Measurements from ENCODE around the gene HEPACAM.

HEPACAM gene

DNA sequence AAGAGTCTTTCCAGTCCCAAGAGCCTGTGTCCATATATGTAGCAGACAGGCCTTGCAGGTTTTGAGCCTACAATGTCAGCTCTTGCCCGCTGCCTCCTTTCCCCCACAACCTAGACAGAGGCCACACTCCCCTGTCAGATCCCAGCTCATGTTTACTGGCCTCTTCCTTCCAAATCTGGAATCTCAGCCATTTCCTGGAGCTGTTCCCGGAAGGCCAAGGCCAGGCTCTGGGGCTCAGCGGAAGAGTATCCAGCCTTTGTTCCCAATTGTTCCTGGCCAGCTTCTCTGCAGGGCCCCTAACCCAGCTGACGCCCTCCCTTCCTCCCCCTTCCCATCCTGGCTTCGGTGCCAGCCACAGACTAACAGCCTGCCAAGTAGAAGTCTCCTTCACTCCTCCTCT lies 37.1 kb downstream of the HEPACAM start:
- no peak for DNase-seq

DNA sequence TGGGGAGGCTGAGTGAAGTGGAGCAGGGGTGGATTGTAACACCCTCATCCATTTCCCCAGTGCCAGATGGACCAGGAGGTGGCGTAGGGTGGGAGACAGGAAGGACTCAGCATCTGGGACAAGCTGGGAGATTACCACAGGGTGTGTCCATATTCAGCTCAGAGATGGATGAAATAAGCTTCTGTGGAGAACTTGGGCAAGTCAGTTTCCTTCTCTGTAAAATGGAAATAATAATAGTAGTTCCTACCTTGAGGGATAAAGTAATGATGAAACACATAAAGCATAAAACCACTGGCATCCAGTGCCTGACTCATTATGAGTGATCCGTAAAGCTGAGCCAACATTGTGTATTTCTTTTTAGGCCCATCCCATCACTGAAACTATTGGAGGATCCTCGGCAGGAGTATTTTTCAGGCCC lies 37.6 kb downstream of the HEPACAM start:
- DNase-seq: no peak

DNA sequence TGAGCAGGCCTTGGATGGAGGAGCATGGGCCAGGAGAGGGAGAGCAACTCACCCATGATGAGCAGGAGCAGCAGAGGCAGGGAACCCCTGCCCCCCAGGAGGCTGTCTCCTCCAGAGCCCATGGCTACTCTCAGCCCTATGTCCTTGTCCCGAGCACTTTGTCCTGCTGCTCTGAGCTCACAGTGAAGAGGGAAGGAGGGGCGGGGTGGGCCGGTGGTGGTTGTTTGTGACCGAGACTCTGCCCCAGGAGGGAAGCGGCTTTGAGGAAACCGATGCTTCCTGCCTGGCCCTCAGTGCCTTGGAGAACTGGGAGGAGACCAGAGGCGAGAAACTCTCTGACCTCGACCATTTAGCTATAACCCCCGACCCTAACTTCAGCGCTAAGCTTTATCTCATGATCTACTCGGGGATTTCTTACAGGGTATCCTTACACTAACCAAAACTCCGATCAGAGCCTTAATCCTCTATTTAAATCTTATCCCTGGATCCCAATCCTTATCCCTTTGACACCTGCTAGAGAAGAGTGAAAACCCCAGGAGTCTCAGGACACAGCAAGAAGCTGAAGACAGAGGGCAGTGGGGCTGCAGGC lies 38.1 kb downstream of the HEPACAM start, which contains the start of gene ROBO4:
Gene ROBO4 (minus strand): TSS at position 192 of the 589 bp plus-strand sequence. CDS start 70 bp downstream, at position 122.
- DNase-seq: no peak

DNA sequence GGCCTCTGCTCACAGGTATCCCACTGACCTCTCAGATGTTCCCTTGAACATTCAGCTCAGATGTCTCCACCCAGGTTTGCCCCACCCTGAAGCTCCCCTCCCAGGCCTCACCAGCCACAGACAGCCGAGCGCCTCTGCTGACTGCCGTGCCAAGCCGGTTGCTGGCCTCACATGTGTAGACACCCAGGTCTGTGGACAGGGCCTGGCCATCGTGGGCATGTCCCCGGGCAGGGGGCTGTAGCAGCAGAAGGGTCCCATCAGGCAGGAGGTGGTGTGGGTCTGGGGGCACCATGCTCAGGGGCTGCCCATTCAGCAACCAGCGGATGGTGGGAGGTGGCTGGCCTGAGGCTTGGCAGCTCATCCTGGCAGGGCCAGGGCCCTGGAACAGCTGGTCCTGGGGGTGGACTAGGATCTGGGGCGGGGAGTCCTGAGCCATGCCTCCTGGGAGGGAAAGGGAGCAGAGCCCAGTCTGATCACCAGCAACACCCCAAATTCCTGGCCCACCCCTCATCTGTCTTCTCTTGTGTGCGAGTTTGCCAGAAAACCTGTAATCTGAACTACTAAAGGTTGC lies 38.9 kb downstream of the HEPACAM start:
- no peak for DNase-seq

DNA sequence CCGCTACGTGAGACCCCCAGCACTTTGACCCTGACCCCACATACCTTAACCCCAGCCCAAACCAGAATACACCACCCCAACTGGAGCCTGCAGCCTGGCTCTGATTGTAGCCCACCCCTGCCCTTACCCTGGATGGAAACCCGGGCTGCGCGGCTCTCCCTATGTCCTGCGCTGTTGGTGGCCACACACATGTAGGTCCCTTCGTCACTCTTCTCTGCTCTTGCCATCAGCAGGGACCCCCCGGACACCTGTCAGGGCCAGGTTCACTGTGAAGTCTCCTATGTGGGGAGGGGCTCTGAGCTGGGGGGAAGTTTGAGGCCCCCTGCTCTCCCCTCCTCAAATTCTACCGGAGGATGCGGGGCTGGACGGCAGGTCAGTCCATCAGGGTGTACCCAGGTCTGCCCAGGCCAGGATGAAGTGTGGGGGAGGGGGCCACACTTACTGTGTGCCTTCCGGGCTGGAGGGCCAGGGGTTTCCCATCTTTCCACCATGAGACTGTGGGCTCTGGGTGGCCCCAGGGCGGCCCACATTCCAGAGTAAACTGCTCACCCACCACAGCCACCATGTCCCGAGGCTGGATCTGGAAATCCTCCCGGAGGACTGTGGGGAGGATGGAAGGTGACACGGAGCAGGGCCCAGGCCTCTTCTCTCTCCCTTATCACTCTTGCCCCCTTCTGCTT lies 39.6 kb downstream of the HEPACAM start:
- no peak for DNase-seq

DNA sequence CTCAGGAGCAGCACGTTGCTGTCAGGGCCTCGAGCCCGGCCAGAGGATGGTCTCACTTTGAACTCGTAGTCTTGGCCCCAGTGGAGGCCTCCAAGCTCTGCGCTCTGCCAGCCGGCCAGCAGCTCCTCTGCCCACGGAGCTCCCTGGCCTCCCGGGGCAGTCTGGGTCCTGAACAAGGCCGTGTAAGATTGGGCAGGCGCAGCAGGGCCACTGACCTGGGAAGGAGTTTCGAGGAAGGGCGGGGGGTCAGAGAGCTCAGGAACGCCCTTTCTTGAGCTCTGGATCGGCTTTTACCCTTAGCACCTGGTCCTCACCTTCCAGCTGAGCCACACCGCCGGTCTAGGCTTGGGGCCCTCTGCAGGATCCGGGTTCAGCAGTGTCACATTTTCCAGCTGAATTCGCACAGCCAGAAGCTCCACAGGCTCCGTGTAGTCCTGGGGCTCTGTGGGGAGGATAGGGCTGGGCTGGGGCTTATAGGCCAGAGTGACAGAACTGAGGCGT lies 40.3 kb downstream of the HEPACAM start:
- no peak for DNase-seq

DNA sequence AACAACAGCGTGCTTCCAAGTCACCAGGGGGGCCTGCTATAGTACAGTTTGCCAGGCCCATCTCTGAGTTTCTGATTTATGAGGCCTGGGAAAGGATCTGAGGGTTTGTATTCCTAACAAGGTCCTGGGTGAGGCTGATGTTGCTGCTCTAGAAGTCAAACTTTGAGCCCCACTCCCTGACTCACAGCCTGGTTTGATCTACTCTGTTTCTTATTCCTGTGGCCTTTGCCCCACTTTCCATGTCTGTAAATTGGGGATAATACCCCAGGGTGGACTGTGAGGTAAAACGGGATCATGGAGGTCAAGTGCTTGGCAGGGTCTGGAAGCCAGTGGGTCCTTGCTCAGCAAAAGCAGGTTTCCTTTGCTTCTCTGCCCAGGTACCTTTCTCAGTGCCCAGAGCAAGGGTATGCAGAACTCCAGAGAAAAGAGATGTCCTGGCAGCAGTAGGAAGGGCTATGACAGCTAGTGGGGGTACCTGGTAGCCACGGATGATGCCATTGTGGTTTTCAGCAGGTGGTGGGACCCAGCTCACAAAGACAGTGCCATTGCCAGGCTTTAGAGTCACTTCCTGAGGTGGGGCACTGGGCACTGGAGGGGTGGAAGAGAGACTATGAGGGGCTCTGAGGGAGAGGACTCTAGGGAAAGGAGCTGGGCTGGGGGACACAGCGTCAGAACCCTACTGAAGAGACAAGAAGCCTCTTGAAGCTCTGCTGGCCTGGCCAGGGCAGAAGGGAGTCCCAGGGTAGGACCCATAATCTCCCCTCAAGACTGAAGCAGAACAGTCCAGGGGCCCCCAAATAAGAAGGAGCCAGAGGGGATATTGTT lies 41.0 kb downstream of the HEPACAM start:
- no peak for DNase-seq

DNA sequence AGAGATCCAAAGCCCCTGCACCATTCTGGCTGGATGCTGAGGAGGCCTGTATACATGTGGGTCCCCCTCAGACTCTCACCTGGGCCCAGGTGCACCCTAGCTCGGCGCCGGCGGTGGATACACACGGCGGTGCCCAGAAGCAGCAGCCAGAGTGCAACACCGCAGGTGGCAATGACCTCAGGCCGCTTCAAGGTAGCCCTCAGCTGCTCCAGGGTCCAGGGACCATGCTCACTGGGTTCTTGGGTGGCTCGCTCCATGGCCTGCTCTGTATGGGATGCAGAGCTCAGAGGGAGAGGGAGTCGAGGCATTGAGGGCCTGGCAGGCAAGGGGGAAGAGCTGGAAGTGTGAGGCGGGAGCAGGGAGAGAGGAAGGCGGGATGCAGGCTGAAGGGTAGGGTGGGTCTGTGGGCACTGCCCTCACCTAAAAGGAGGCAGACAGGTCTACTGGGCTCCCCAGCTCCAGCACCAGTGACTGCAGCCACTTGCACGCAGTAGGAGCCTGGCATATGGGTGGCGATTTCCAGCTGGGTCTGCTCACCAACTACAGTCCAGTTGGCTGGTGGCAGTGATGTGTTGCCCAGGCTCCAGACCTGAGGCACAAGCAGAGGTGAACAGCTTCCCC lies 42.0 kb downstream of the HEPACAM start:
- DNase-seq: no peak

DNA sequence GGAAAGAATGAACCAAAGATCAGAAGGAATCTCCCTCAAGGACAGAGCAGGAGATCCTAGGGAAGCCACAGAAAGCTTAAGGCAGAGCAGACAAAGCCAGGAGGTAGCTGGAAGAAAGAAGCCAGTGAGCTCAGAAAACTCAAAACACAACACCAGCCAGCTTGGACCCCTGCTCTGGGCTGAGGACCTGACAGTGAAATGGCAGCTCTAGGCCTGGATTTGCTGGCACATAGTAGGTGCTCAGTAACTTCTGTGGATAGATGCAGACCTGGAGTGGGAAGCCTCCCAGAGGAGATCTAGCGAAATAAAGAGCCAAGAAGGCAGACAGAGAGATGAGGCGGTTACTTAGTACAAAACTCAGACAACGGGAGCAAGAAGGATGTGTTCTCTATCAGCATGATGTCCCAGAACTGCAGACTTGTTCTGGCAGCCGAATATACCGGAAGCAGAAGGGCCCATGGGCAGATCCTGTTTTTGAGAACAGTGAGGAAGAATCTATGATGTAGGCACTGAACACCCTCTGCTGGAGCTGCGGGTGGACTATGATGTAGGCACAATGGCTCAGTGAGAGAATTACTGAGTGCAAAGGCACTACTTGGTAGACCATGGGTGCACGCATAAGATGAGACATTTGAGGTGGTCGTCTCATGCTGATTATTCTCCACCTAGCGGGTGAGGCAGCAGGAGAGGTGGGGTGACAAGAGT lies 42.9 kb downstream of the HEPACAM start:
- DNase-seq: no peak

DNA sequence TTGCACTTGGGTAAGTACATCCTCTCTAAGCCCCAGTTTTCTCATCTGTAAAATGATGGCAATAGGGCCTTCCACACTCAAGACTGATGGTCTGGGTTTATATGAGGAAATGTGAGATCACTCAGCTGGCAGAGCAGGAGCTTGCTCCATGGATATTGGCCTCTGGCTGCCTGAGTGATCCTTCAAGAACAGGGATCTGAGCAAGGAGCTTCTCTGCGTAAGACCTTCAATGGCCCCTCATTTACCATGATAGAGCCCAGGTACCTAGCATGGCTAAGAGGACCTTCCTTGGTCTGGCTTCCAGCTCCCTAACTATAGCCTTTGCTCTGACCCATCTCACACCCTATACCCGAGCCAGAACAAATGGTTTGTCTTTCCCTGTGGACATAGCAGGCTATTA lies 43.7 kb downstream of the HEPACAM start:
- DNase-seq: no peak

DNA sequence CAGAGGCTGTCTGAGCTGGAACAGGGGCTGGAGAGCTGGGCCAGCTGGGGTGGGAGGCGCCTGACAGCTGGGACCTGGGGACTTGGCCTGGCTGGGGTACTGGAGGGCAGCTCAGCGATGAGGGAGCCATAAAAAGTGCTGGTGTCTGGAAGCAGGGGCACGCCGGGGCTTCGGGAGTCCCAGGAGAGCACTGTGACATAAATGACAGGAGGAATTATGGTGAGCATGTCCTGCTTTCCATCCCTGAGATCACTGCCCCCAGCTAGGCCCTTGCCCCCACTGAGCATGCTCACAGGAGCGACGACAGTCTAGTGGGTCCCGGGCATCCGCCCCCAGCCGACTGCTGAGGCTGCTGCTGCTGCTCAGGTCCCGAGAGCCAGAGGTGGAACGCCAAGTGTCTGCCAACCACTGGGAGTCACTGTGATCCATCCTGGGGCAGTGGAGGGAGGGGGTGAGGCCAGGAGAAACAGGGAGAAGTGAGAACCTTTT lies 44.4 kb downstream of the HEPACAM start:
- no peak for DNase-seq

DNA sequence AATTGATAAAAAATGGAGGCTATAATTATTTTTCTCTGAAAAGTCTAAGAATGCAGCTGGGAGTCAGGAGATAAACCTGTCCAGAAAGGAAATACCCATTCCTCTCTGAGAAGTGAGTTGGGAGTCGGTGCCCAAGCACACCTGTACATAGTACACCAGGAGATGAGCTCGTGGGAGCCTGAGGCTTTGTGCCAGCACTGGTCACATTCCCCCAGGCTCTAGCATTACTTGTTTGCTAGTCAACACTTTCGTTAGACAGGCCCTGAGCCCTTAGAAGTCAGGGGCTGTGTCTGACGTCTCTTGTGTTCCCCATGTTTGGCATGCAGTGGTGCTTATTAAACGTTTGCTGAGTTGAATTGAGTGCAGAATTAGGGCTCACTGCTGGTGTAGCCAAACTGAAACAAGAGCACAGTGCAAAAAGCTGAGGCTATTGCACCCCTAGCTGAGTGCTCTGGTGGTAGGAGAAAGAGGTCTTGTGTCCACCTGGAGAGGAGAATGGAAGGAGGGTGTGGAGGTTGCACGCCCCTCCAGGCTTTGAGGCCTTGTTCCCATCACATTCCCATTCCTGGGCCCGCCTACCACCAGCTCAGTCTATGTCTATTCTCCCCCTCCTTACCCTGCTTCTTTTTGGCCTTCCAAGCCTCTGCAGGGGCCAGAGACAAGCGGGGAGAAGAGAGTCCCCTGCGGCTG lies 45.0 kb downstream of the HEPACAM start:
- DNase-seq: no peak

DNA sequence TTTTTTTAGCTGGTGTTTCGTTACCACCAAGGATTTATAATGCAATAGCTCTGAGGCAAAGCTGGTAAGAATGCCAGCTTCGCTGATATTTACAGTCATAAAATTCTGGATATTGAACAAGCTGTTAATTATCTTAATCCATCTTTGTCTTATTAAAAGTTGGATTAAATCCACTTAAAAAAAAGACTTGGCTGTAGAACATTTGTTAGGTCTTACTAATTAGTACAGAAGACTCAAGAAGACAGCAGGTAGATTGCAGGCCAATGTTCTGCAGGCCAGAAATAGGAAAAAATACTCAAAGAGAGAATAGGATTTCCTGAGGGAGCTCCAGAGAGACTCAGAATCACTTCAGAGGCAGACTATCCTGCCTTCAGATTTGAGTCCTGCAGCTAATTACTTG lies 45.7 kb downstream of the HEPACAM start:
- DNase-seq: no peak

DNA sequence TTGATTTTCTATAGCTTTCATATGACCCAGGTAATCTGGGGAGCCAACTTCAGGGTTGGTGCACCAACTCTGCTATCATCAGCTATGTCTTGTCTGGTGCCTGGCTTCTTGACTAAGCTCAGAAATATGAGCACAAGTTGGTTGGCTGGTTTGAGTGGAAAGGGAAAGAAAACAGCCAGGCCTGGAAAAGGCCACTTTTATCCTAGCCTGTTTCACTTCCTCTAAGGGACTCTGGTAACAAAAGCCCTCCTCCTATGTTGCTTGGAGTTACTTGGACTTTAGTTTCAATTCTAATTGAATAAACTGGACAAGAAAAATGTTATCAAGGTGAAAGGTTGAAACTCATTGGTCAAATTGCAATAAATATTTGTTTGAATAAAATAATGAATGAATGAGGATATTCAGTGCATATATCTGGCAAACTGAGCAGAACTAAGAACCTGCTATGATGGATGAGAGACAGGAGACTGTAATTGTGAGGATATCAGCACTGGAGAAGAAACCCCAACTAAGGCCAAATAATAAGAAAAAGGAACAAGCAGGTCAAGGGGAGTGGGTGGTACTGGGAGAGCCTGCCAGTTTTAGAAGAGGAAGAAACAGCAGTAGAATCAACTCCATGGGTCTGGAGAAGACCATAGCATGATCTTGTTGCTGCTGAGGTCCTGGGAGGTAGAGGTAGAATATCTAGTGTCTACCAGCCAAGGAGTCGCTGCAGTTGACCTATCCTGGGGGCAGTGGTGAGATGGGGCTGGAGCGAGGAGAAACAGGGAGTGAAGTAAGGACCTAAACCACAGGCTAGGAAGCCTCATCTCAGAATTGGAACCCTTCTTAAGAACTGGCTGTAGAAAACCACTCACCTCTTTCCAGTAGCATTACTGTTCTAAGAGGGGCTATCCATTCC lies 46.4 kb downstream of the HEPACAM start:
- DNase-seq: no peak

DNA sequence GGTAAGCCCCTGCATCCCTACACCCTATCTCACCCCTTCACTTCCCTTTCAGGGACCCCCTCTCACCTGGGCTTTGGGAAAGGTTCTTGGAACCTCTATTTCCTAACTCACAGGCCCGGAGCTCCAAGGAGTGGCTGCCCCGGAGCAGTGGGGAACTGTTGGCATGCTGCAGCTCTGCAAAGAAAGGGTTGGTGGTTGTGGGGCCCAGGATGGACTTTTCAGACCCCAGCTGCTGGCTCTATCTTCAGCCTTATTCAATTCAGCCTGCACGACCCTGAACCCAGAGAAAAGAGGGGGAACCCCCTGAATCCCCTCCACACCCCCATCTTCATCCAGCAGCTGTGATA lies 48.2 kb downstream of the HEPACAM start:
- no peak for DNase-seq

DNA sequence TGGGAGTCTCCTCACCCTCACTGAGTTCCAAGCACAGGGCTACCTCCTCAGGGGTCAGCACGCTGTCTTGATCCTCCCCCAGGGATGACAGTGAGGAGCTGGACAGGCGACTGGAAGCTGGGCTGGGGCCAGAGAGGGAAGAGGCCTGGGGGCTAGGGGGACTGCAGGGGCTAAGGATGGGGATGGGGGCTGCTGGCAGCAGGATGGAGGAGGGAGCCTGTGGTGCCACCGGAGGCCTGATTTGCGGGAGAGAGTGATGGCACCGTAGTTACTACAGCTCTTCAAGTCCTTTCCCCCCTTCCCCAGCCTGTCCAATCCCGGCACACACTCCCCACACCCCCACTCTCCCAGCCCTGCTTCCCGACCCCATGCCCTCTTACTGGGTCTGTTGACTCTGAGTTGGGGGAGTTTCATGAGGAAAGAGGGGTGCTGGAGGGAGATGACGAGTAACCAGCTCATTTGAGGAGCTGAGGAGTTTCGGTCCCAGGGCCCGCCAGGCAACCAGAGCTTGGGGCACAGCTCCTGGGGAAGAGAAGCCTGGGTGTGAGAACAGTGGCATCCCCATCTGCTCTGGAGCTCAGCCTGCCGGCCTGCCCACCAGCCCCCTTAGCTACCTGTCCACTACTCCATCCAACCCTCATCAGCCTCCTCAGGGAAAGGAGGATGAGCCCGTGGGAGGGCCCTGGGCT lies 48.7 kb downstream of the HEPACAM start:
- no peak for DNase-seq

DNA sequence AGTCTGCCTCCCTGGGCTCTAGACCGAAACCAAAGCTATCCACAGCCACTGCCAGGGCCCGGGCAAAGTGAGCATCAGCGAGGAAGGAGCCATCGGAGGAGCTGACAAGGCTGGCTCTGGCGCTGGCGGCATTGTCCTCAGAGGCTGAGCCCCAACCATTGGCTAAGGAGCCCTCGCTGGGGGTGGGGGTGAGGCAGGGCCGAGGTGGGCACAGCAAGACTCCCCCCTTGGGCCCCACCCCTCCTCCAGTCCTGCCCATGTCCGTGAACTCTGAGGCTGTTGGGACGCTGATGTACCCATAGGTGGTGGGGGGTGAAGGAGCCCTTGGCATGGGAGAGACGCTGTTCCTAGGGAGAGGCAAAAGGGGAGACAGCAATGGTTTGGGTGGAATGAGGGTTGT lies 49.4 kb downstream of the HEPACAM start:
- no peak for DNase-seq

DNA sequence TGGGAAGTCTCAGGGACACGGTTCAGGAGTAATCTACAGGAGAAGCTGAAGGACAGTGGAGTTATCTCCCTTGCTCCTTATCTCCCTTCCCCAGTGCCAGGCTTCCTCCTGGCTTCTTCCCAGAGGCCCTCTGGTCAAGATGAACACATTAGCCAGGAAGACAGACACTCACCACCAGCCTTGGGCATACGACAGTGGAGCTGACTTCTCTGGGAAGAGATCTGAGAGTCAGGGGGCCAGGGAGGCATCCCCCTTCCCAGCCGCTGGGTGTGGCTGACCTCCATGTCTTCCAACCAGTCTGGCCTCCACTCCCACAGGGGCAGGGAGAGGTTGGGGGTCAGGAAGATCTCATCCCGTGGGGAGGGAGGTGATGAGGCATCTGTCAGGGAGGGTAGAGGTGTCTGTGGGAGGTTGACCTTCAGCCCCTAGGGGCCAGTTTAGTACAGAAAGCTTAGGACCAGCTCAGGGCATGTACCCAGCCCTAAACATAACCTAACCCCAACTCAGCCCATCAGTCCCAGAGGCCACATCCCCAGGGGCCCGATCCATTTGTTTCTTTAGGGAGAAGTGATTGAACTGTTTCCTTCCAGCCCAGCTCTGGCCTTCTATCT lies 50.9 kb downstream of the HEPACAM start:
- DNase-seq: no peak

DNA sequence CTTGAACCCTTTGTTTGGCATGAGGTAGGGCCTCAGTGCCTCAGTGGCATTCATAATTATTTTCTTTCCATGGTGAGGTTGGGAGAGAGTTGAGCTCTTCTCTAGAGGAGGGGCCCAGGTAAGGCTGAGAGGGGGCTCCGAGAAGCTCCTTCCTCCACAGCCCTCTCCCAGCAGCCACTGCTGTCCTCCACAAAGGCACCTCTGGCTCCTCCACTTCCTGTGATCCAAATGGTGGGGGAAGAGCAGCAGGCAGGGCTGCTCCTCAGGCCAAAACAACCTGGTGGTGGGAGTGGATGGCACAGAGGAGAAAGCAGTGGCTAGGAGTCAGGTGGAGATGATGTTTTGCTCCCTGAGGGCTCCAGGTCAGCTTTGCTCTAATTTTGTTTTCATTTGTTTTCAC lies 51.5 kb downstream of the HEPACAM start:
- DNase-seq: no peak
